Endothelial cell of hepatic sinusoid (primary cell): Measurements from ENCODE around the gene WNT3A.
"Not testable (repeated sequence)": the region's sequence is repeated elsewhere in the genome, so short reads cannot be mapped to it uniquely, and the experiment has no call there.

Source experiments
- in situ Hi-C: cut with HindIII; loops from 2 replicates; pipeline ENCODE4 v1.10.0; 2017; ENCODE audit warnings: low sequenced_read_pairs

The WNT3A gene

GRCh38 chr1:228011721-228012311, 5.0 kb downstream of the WNT3A start:
- in situ Hi-C loops: no loop called here

- in situ Hi-C loops: no loop called here
These were observed 5.8 kb downstream of the WNT3A start for GRCh38 chr1:228012555-228012954.

- in situ Hi-C loops: no loop called here
These were observed 6.5 kb downstream of the WNT3A start for GRCh38 chr1:228013131-228013934.

- in situ Hi-C loops: no loop called here
These were observed 7.4 kb downstream of the WNT3A start for GRCh38 chr1:228013935-228014930.

GRCh38 chr1:228015276-228016180, 8.7 kb downstream of the WNT3A start:
- in situ Hi-C loops: no loop called here

GRCh38 chr1:228016181-228016510, 9.3 kb downstream of the WNT3A start:
- in situ Hi-C loops: no loop called here

GRCh38 chr1:228016653-228017355, 10.0 kb downstream of the WNT3A start:
- in situ Hi-C loops: no loop called here

- in situ Hi-C loops: no loop called here
These were observed 10.7 kb downstream of the WNT3A start for GRCh38 chr1:228017356-228018124.

- in situ Hi-C loops: no loop called here
These were observed 11.3 kb downstream of the WNT3A start for GRCh38 chr1:228018125-228018398.

- in situ Hi-C loops: no loop called here
These were observed 12.3 kb downstream of the WNT3A start for GRCh38 chr1:228018961-228019721.

GRCh38 chr1:228019722-228020083, 12.9 kb downstream of the WNT3A start:
- in situ Hi-C loops: not testable (repeated sequence)

- in situ Hi-C loops: no loop called here
These were observed 14.0 kb downstream of the WNT3A start for GRCh38 chr1:228020686-228021354.

GRCh38 chr1:228021355-228022030, 14.7 kb downstream of the WNT3A start:
- in situ Hi-C loops: no loop called here

GRCh38 chr1:228022571-228023293, 15.9 kb downstream of the WNT3A start:
- in situ Hi-C loops: no loop called here

- in situ Hi-C loops: no loop called here
These were observed 16.5 kb downstream of the WNT3A start for GRCh38 chr1:228023294-228023639.

GRCh38 chr1:228029281-228029680, 22.5 kb downstream of the WNT3A start:
- in situ Hi-C loops: no loop called here
